ENCODE data around the gene ITSN1. TPM values are rescaled to one million over a fixed set of nuclear protein-coding genes. Genes with fewer than 3 reads are reported as not detected.

The ITSN1 gene
- total and polyA plus RNA-seq, 2 donors from 2014 or later, result 8.1 to 42.5 TPM

DNA sequence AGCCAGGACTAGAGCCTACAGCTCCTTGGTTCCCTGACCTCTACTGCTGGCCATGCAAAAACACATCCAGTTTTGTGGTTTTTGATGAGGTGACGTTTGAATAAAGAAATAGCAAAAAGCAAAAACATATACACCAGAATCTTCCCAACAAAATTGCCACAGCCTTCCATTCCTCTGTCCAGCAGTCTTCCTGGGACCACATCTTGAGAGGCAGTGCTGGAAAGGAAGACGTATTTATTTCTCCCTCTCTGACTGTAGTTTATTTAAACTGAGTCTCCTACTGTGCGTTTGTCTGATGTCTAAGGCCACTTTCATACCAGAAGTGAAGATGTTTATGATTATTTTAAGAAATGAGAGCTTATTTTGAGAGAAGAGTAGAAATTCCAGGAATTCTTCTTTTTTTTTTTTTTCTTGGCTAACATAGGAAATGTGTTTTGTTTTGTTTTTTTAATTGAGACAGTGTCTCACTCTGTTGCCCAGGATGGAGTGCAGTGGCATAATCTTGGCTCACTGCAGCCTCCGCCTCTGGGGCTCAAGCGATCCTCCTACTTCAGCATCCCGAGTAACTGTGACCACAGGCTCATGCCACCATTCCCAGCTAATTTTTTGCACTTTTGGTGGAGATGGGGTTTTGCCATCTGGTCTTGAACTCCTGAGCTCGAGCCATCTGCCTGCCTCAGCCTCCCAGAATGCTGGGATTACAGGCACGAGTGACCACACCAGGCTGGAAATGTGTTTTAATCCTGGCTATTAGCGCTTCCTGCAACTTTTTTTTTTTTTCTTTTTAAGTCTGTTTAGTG, 118.5 kb downstream of the ITSN1 start:
- Histone ChIP-seq H3K36me3 (ENCODE audit: control insufficient read depth in 2 of 3, insufficient read depth in 3 of 3, low read length in 3 of 3) (peaks cover 0 to 2% (median 0%) of the 10 kb centered on the region in 3 donors), H3K27ac (ENCODE audit: low read depth in 2 of 2, low read length in 2 of 2) (peak overlapping the region; percentile 38 to 65), H3K9ac (ENCODE audit: low read length in 3 of 3) (no peak overlapping the region), H3K9me3 (ENCODE audit: control insufficient read depth in 2 of 3, insufficient read depth in 1 of 3, low read length in 3 of 3) (no peaks in the 10 kb centered on the region), H3K4me3 (ENCODE audit: low read length in 3 of 3) (no peak overlapping the region), H3K4me1 (ENCODE audit: control insufficient read depth in 2 of 3, insufficient read depth in 2 of 3, low read depth in 1 of 3, low read length in 3 of 3) (peaks cover 0 to 6% (median 0%) of the 10 kb centered on the region in 3 donors), H3K27me3 (ENCODE audit: control insufficient read depth, insufficient read depth, low read length) (no peaks in the 10 kb centered on the region)
- FAIRE-seq (no peak), DNase-seq (no peak)
- TF ChIP-seq, protein P1, sequence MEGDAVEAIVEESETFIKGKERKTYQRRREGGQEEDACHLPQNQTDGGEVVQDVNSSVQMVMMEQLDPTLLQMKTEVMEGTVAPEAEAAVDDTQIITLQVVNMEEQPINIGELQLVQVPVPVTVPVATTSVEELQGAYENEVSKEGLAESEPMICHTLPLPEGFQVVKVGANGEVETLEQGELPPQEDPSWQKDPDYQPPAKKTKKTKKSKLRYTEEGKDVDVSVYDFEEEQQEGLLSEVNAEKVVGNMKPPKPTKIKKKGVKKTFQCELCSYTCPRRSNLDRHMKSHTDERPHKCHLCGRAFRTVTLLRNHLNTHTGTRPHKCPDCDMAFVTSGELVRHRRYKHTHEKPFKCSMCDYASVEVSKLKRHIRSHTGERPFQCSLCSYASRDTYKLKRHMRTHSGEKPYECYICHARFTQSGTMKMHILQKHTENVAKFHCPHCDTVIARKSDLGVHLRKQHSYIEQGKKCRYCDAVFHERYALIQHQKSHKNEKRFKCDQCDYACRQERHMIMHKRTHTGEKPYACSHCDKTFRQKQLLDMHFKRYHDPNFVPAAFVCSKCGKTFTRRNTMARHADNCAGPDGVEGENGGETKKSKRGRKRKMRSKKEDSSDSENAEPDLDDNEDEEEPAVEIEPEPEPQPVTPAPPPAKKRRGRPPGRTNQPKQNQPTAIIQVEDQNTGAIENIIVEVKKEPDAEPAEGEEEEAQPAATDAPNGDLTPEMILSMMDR (IDR thresholded peaks at IDR 0.05; ENCODE audit: borderline replicate concordance, extremely low read depth, insufficient read depth), result no peak
- intact Hi-C loops (cut with DNase I), result no loop called here

DNA sequence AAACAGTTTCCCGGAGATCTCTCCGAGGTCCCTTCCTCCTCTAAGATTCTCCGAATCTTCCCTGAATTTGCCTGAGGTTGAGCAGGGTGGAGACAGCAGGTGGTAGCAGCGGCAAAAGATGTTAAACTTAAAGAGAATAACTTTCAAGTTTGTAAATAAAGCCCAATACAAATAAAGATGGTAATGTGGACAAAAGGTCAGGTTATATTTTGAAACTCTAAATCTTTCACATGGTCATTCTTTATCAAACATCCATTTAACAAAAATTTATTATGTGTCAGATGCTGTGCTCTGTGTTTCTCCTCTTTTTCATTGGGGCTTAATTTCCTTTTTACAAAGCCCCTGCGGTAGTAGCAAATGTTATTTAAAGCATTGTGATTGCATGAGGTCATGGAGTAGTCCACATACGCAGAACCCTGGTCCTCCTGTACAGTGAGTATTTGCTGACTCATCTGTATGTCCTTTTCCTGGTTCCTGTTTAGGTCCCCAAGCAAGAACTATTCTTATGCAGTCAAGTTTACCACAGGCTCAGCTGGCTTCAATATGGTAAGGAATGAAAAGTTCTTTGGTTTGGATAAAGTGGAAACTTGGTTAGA, 119.2 kb downstream of the ITSN1 start:
- no peaks in the 10 kb centered on the region for H3K27me3 ChIP-seq (ENCODE audit: control insufficient read depth, insufficient read depth, low read length)
- DNase-seq, result peak in 3 of 5 donors; percentile 12 to 78 (median 57)
- no peak for FAIRE-seq
- H3K27ac ChIP-seq (ENCODE audit: low read depth in 2 of 2, low read length in 2 of 2), result peak overlapping the region; percentile 38 to 59
- no peaks in the 10 kb centered on the region for H3K9me3 ChIP-seq (ENCODE audit: control insufficient read depth in 2 of 3, insufficient read depth in 1 of 3, low read length in 3 of 3)
- H3K9ac ChIP-seq (ENCODE audit: low read length in 3 of 3), result no peak overlapping the region
- H3K4me1 ChIP-seq (ENCODE audit: control insufficient read depth in 2 of 3, insufficient read depth in 2 of 3, low read depth in 1 of 3, low read length in 3 of 3), result peaks cover 0 to 6% (median 0%) of the 10 kb centered on the region in 3 donors
- intact Hi-C loops (cut with DNase I), result no loop called here
- no peak overlapping the region for H3K4me3 ChIP-seq (ENCODE audit: low read length in 3 of 3)
- peaks cover 0 to 9% (median 3%) of the 10 kb centered on the region in 3 donors for H3K36me3 ChIP-seq (ENCODE audit: control insufficient read depth in 2 of 3, insufficient read depth in 3 of 3, low read length in 3 of 3)
- TF ChIP-seq, protein P1 (IDR thresholded peaks at IDR 0.05; ENCODE audit: borderline replicate concordance, extremely low read depth, insufficient read depth), result no peak

DNA sequence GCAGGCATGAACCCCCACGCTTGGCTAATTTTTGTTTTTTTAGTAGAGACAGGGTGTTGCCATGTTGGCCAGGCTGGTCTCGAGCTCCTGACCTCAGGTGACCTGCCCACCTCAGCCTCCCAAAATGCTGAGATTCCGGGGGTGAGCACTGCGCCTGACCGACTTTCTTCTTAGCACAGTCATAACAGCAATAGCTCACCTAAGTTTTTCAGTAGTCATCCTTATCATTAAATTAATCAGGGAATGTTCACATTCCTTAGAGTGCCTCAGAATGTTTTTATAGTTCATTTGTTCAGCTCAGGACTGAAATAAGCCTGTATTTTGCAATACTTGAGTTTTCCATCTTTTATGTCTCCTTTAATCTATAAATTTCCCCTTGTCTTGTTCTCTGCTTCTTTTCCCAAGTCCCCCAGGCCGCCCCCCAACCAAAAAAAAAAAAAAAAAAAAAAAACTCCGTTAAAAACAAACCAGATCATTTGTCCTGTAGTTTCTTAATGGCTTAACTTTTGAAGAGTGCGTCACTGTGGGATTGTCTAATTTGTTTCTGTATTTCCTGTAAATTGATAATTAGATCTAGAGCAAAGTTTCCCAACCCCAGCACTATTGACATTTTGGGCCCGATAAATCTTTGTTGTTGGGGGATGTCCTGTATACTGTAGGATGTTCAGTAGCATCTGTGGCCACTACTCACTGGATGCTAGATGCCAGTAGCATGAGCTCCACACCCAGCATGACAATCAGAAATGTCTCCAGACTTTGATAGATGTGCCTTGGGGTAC, 120.7 kb downstream of the ITSN1 start:
- Histone ChIP-seq H3K27ac (ENCODE audit: low read depth in 2 of 2, low read length in 2 of 2) (peak overlapping the region in 1 of 2 donors; percentile 57), H3K27me3 (ENCODE audit: control insufficient read depth, insufficient read depth, low read length) (no peaks in the 10 kb centered on the region), H3K4me3 (ENCODE audit: low read length in 3 of 3) (no peak overlapping the region), H3K36me3 (ENCODE audit: control insufficient read depth in 2 of 3, insufficient read depth in 3 of 3, low read length in 3 of 3) (peaks cover 0 to 9% (median 3%) of the 10 kb centered on the region in 3 donors), H3K9ac (ENCODE audit: low read length in 3 of 3) (no peak overlapping the region), H3K4me1 (ENCODE audit: control insufficient read depth in 2 of 3, insufficient read depth in 2 of 3, low read depth in 1 of 3, low read length in 3 of 3) (peaks cover 0 to 6% (median 0%) of the 10 kb centered on the region in 3 donors), H3K9me3 (ENCODE audit: control insufficient read depth in 2 of 3, insufficient read depth in 1 of 3, low read length in 3 of 3) (no peaks in the 10 kb centered on the region)
- DNase-seq (peak in 1 of 5 donors; percentile 10), FAIRE-seq (no peak)
- intact Hi-C loops (cut with DNase I), result no loop called here
- TF ChIP-seq, protein P1 (IDR thresholded peaks at IDR 0.05; ENCODE audit: borderline replicate concordance, extremely low read depth, insufficient read depth), result no peak
